Endothelial cell of umbilical vein (primary cell): ENCODE measurements around the gene KRTAP4-5. TPM values are rescaled to one million over a fixed set of nuclear protein-coding genes. Genes with fewer than 3 reads are reported as not detected.

Experiments used
- polyA plus RNA-seq, 4 experiments: library from polyadenylated mRNA; depleted of rRNA in 3 of 4; stranded (reverse) in 3 of 4; unstranded in 1 of 4; fragments of >200 nt; gene quantifications; 2 replicates each; pipeline versions ENCODE4 v1.2.1 to v1.2.3, GENCODE V29; 2011 to 2012; ENCODE audit warnings: missing spikeins in 1 of 4
- small RNA-seq: library from RNA; depleted of rRNA; stranded (forward); fragments of <200 nt; gene quantifications from one replicate; pipeline ENCODE3, GENCODE V24; 2012; ENCODE audit warnings: low replicate concordance, low read depth; ENCODE audit not compliant: insufficient read depth, insufficient read length
- total RNA-seq: library from RNA; stranded (reverse); gene quantifications from 2 replicates; pipeline ENCODE4 v1.2.3, GENCODE V29; 2021

KRTAP4-5 gene
- total and polyA plus RNA-seq, 2 donors (not counting 3 experiments of a cell fraction or from before 2014, with no cell fraction given): not detected

Small RNA genes within 50 kb of the gene (small RNA-seq; reads per million reads assigned to genes)
- not detected for gene KRTAP4-17P

Other genes starting within 250 kb of the KRTAP4-5 start
Only the 30 nearest of the 40 such genes appear.
- not detected in 2 replicates for gene KRTAP3-2, start 149.9 kb downstream of the KRTAP4-5 start, total RNA-seq
- gene KRTAP3-2, start 149.9 kb downstream of the KRTAP4-5 start, polyA plus RNA-seq: not detected in 2 replicates
- gene KRTAP3-1, start 140.7 kb downstream of the KRTAP4-5 start, total RNA-seq: not detected in 2 replicates
- gene KRTAP3-1, start 140.7 kb downstream of the KRTAP4-5 start, polyA plus RNA-seq: not detected in 2 replicates
- not detected in 2 replicates for gene KRTAP1-5, start 122.6 kb downstream of the KRTAP4-5 start, total RNA-seq
- gene KRTAP1-5, start 122.6 kb downstream of the KRTAP4-5 start, polyA plus RNA-seq: not detected in 2 replicates
- gene KRTAP1-4, start 119.6 kb downstream of the KRTAP4-5 start, total RNA-seq: not detected in 2 replicates
- gene KRTAP1-4, start 119.6 kb downstream of the KRTAP4-5 start, polyA plus RNA-seq: not detected in 2 replicates
- gene KRTAP1-3, start 115.0 kb downstream of the KRTAP4-5 start, total RNA-seq: not detected in 2 replicates
- not detected in 2 replicates for gene KRTAP1-3, start 115.0 kb downstream of the KRTAP4-5 start, polyA plus RNA-seq
- not detected in 2 replicates for gene KRTAP1-1, start 108.4 kb downstream of the KRTAP4-5 start, total RNA-seq
- not detected in 2 replicates for gene KRTAP1-1, start 108.4 kb downstream of the KRTAP4-5 start, polyA plus RNA-seq
- gene KRTAP2-1, start 102.5 kb downstream of the KRTAP4-5 start, total RNA-seq: not detected in 2 replicates
- gene KRTAP2-1, start 102.5 kb downstream of the KRTAP4-5 start, polyA plus RNA-seq: not detected in 2 replicates
- gene KRTAP2-2, start 94.6 kb downstream of the KRTAP4-5 start, total RNA-seq: not detected in 2 replicates
- not detected in 2 replicates for gene KRTAP2-2, start 94.6 kb downstream of the KRTAP4-5 start, polyA plus RNA-seq
- not detected in 2 replicates for gene KRTAP2-3, start 89.7 kb downstream of the KRTAP4-5 start, total RNA-seq
- gene KRTAP2-3, start 89.7 kb downstream of the KRTAP4-5 start, polyA plus RNA-seq: not detected in 2 replicates
- gene KRTAP2-4, start 83.9 kb downstream of the KRTAP4-5 start, total RNA-seq: not detected in 2 replicates
- gene KRTAP2-4, start 83.9 kb downstream of the KRTAP4-5 start, polyA plus RNA-seq: not detected in 2 replicates
- gene KRTAP4-7, start 65.7 kb downstream of the KRTAP4-5 start, total RNA-seq: not detected in 2 replicates
- gene KRTAP4-7, start 65.7 kb downstream of the KRTAP4-5 start, polyA plus RNA-seq: not detected in 2 replicates
- not detected in 2 replicates for gene KRTAP4-8, start 51.7 kb downstream of the KRTAP4-5 start, total RNA-seq
- gene KRTAP4-8, start 51.7 kb downstream of the KRTAP4-5 start, polyA plus RNA-seq: not detected in 2 replicates
- not detected in 2 replicates for gene KRTAP4-16, start 47.6 kb downstream of the KRTAP4-5 start, total RNA-seq
- not detected in 2 replicates for gene KRTAP4-16, start 47.6 kb downstream of the KRTAP4-5 start, polyA plus RNA-seq
- not detected in 2 replicates for gene KRTAP4-9, start 44.4 kb downstream of the KRTAP4-5 start, total RNA-seq
- not detected in 2 replicates for gene KRTAP4-9, start 44.4 kb downstream of the KRTAP4-5 start, polyA plus RNA-seq
- not detected in 2 replicates for gene KRTAP4-11, start 31.5 kb downstream of the KRTAP4-5 start, total RNA-seq
- gene KRTAP4-11, start 31.5 kb downstream of the KRTAP4-5 start, polyA plus RNA-seq: not detected in 2 replicates
- not detected in 2 replicates for gene KRTAP4-12, start 25.6 kb downstream of the KRTAP4-5 start, total RNA-seq
- not detected in 2 replicates for gene KRTAP4-12, start 25.6 kb downstream of the KRTAP4-5 start, polyA plus RNA-seq
- gene KRTAP4-6, start 9.3 kb downstream of the KRTAP4-5 start, total RNA-seq: not detected in 2 replicates
- gene KRTAP4-6, start 9.3 kb downstream of the KRTAP4-5 start, polyA plus RNA-seq: not detected in 2 replicates
- not detected in 2 replicates for gene KRTAP4-4, start 10.9 kb upstream of the KRTAP4-5 start, total RNA-seq
- gene KRTAP4-4, start 10.9 kb upstream of the KRTAP4-5 start, polyA plus RNA-seq: not detected in 2 replicates
- gene KRTAP4-3, start 18.4 kb upstream of the KRTAP4-5 start, total RNA-seq: not detected in 2 replicates
- not detected in 2 replicates for gene KRTAP4-3, start 18.4 kb upstream of the KRTAP4-5 start, polyA plus RNA-seq
- gene KRTAP4-2, start 28.4 kb upstream of the KRTAP4-5 start, total RNA-seq: not detected in 2 replicates
- gene KRTAP4-2, start 28.4 kb upstream of the KRTAP4-5 start, polyA plus RNA-seq: not detected in 2 replicates
- gene KRTAP4-1, start 35.1 kb upstream of the KRTAP4-5 start, total RNA-seq: not detected in 2 replicates
- not detected in 2 replicates for gene KRTAP4-1, start 35.1 kb upstream of the KRTAP4-5 start, polyA plus RNA-seq
- gene KRTAP9-1, start 40.1 kb upstream of the KRTAP4-5 start, total RNA-seq: not detected in 2 replicates
- gene KRTAP9-1, start 40.1 kb upstream of the KRTAP4-5 start, polyA plus RNA-seq: not detected in 2 replicates
- gene KRTAP9-2, start 76.8 kb upstream of the KRTAP4-5 start, total RNA-seq: not detected in 2 replicates
- gene KRTAP9-2, start 76.8 kb upstream of the KRTAP4-5 start, polyA plus RNA-seq: not detected in 2 replicates
- not detected in 2 replicates for gene KRTAP9-3, start 82.6 kb upstream of the KRTAP4-5 start, total RNA-seq
- gene KRTAP9-3, start 82.6 kb upstream of the KRTAP4-5 start, polyA plus RNA-seq: not detected in 2 replicates
- gene KRTAP9-8, start 88.2 kb upstream of the KRTAP4-5 start, total RNA-seq: not detected in 2 replicates
- gene KRTAP9-8, start 88.2 kb upstream of the KRTAP4-5 start, polyA plus RNA-seq: not detected in 2 replicates
- not detected in 2 replicates for gene KRTAP9-4, start 99.9 kb upstream of the KRTAP4-5 start, total RNA-seq
- gene KRTAP9-4, start 99.9 kb upstream of the KRTAP4-5 start, polyA plus RNA-seq: not detected in 2 replicates
- gene KRTAP9-9, start 105.6 kb upstream of the KRTAP4-5 start, total RNA-seq: not detected in 2 replicates
- not detected in 2 replicates for gene KRTAP9-9, start 105.6 kb upstream of the KRTAP4-5 start, polyA plus RNA-seq
- gene KRTAP9-6, start 115.6 kb upstream of the KRTAP4-5 start, total RNA-seq: not detected in 2 replicates
- gene KRTAP9-6, start 115.6 kb upstream of the KRTAP4-5 start, polyA plus RNA-seq: not detected in 2 replicates
- not detected in 2 replicates for gene KRTAP9-7, start 125.9 kb upstream of the KRTAP4-5 start, total RNA-seq
- gene KRTAP9-7, start 125.9 kb upstream of the KRTAP4-5 start, polyA plus RNA-seq: not detected in 2 replicates
- not detected in 2 replicates for gene KRTAP29-1, start 153.0 kb upstream of the KRTAP4-5 start, total RNA-seq
- not detected in 2 replicates for gene KRTAP29-1, start 153.0 kb upstream of the KRTAP4-5 start, polyA plus RNA-seq